ENCODE data around the gene LEO1.

The LEO1 gene

GRCh38 chr15:52016316-52016715, 44.7 kb upstream of the LEO1 start:
- TF ChIP-seq CTCF (IDR thresholded peaks at IDR 0.05; ENCODE audit: insufficient read depth, missing control alignments): no peak
- FAIRE-seq (no peak), DNase-seq (ENCODE audit: insufficient read length, low spot score) (no peak)

- no peak for FAIRE-seq
- DNase-seq (ENCODE audit: insufficient read length, low spot score): no peak
- no peak for TF ChIP-seq CTCF (IDR thresholded peaks at IDR 0.05; ENCODE audit: insufficient read depth, missing control alignments)
These were observed 43.0 kb upstream of the LEO1 start for GRCh38 chr15:52014616-52015015.

- FAIRE-seq: no peak
- DNase-seq (ENCODE audit: insufficient read length, low spot score): no peak
- TF ChIP-seq CTCF (IDR thresholded peaks at IDR 0.05; ENCODE audit: insufficient read depth, missing control alignments): no peak
These were observed 41.7 kb upstream of the LEO1 start for GRCh38 chr15:52013151-52013791.

GRCh38 chr15:52012210-52012609, 40.6 kb upstream of the LEO1 start:
- FAIRE-seq (no peak), DNase-seq (ENCODE audit: insufficient read length, low spot score) (no peak)
- TF ChIP-seq CTCF (IDR thresholded peaks at IDR 0.05; ENCODE audit: insufficient read depth, missing control alignments): no peak

- DNase-seq (ENCODE audit: insufficient read length, low spot score): no peak
- TF ChIP-seq CTCF (IDR thresholded peaks at IDR 0.05; ENCODE audit: insufficient read depth, missing control alignments): no peak
- FAIRE-seq: no peak
These were observed 40.1 kb upstream of the LEO1 start for GRCh38 chr15:52011711-52012144.

GRCh38 chr15:52010633-52011595, 39.3 kb upstream of the LEO1 start:
- no peak for TF ChIP-seq CTCF (IDR thresholded peaks at IDR 0.05; ENCODE audit: insufficient read depth, missing control alignments)
- FAIRE-seq (no peak), DNase-seq (ENCODE audit: insufficient read length, low spot score) (no peak)
